Measurements from ENCODE around the gene GNAS-AS1. TPM values are rescaled to one million over a fixed set of nuclear protein-coding genes. Genes with fewer than 3 reads are reported as not detected.

The GNAS-AS1 gene
- total RNA-seq, 1 donor, result 0.43 TPM

DNA sequence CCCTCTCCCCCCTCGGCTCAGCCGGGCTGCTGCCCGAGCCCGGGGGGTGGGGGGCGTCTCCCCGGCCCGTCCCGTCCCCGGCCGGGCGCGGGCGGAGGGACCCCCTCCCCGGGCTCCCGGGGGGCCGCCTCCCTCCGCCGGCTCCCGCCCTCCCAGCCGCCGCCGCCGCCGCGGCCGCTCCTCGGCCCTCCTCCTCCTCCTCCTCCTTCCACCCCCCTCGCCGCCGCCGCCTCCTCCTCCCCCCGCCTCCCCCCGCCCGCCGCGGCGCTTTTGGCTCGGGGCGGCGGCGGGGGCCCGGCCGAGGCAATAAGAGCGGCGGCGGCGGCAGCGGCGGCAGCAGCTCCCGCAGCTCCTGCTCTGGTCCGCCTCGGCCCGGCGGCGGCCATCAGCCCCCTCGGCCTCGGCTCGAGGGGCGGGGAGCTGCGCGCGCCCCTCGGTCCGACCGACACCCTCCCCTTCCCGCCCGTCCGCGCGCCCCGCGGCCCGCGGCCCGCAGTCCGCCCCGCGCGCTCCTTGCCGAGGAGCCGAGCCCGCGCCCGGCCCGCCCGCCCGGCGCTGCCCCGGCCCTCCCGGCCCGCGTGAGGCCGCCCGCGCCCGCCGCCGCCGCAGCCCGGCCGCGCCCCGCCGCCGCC, 40.5 kb upstream of the GNAS-AS1 start:
- peak overlapping the region; percentile 77 for H3K4me3 ChIP-seq (ENCODE audit: low read depth, low read length)

GRCh38 chr20:58890518-58891085, 39.9 kb upstream of the GNAS-AS1 start:
- TF ChIP-seq, protein P1, sequence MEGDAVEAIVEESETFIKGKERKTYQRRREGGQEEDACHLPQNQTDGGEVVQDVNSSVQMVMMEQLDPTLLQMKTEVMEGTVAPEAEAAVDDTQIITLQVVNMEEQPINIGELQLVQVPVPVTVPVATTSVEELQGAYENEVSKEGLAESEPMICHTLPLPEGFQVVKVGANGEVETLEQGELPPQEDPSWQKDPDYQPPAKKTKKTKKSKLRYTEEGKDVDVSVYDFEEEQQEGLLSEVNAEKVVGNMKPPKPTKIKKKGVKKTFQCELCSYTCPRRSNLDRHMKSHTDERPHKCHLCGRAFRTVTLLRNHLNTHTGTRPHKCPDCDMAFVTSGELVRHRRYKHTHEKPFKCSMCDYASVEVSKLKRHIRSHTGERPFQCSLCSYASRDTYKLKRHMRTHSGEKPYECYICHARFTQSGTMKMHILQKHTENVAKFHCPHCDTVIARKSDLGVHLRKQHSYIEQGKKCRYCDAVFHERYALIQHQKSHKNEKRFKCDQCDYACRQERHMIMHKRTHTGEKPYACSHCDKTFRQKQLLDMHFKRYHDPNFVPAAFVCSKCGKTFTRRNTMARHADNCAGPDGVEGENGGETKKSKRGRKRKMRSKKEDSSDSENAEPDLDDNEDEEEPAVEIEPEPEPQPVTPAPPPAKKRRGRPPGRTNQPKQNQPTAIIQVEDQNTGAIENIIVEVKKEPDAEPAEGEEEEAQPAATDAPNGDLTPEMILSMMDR (IDR thresholded peaks at IDR 0.05; ENCODE audit: insufficient read depth, low read depth, low read length), result no peak
- peak overlapping the region; percentile 77 for H3K4me3 ChIP-seq (ENCODE audit: low read depth, low read length)
- peak; percentile 90 for DNase-seq (ENCODE audit: low read depth)

More for the DNA sequence above, 40.5 kb upstream of the GNAS-AS1 start:
- TF ChIP-seq, protein P1 (IDR thresholded peaks at IDR 0.05; ENCODE audit: insufficient read depth, low read depth, low read length), result no peak
- peak; percentile 72 for DNase-seq (ENCODE audit: low read depth)

GRCh38 chr20:58889798-58890517, 39.3 kb upstream of the GNAS-AS1 start:
- no peak for DNase-seq (ENCODE audit: low read depth)
- peak overlapping the region; percentile 77 for H3K4me3 ChIP-seq (ENCODE audit: low read depth, low read length)
- TF ChIP-seq, protein P1 (IDR thresholded peaks at IDR 0.05; ENCODE audit: insufficient read depth, low read depth, low read length), result no peak

DNA sequence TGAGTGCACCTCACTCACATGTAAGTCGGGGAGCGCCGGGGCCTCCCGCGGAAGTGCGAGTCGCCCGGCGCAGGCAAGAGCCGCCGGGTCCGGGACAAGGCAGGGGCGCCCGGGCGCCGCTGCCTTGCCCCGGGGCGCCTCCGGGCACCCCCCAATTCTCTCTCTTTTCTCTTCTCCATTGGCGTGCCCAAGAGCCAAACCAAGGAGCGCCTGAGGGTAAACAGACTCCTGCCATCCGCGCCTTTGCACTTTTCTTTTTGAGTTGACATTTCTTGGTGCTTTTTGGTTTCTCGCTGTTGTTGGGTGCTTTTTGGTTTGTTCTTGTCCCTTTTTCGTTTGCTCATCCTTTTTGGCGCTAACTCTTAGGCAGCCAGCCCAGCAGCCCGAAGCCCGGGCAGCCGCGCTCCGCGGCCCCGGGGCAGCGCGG, 38.6 kb upstream of the GNAS-AS1 start:
- H3K4me3 ChIP-seq (ENCODE audit: low read depth, low read length), result peak overlapping the region; percentile 77
- TF ChIP-seq, protein P1 (IDR thresholded peaks at IDR 0.05; ENCODE audit: insufficient read depth, low read depth, low read length), result no peak
- no peak for DNase-seq (ENCODE audit: low read depth)

DNA sequence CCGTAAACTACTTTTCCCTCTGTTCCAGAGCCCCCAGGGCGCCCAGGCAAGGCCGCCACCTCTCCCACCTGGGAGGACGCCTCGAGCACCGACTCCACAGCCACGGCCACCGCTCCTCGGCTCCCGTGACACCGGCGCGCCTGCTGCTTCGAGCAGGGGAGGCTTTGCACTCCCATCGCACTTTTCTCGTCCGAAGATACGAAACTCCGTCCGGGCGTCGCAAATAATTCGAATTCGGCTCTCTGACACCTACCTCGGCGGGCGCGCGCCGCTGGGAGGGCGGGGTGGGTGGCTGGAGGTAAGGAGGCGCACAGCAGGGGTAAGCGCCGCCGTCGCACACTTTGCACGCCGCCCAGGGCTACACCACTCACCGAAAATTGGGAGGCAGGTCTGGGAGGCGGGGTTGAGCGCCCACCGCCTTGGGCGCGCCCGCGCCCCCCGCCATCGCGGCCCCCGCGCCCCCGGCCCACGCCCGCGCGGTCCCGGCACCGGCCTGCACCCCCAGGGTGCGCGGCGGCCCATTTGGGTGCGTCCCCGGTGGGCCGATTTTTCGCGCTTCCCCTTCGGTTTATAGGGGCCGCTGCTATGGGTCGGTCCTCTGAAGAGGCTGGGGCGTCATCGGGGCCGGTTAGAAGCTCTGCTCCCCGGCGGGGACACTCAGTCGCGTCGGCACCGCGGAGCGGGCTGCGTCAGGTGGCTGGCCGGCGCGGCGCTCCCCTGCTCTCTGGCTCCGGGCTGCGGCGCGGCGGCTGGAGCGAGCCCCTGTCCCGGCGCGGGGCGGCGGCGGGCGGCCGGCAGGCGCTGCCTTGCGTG, 38.0 kb upstream of the GNAS-AS1 start:
- TF ChIP-seq, protein P1 (IDR thresholded peaks at IDR 0.05; ENCODE audit: insufficient read depth, low read depth, low read length), result no peak
- peak; percentile 89 for DNase-seq (ENCODE audit: low read depth)

DNA sequence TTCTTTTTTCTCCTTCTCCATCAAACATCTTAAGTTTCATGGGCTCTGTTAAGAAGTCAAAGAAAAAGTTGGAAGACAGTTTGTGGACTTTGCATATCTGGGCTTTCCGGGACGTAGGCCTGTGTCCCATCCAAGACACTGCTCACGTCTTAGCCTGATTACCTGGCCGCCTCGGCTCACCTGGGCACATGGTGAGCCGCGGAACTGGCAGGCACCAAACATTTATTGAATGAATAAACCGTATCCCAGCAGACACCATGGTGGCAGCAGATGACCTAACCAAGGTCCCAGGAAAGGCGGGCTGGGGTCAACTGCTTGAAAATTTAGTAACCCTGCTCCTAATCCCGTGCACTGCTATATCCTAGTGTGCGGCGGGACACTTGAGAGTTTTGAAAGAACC, 37.4 kb upstream of the GNAS-AS1 start:
- H3K4me3 ChIP-seq (ENCODE audit: low read depth, low read length), result peak overlapping the region; percentile 77
- TF ChIP-seq, protein P1 (IDR thresholded peaks at IDR 0.05; ENCODE audit: insufficient read depth, low read depth, low read length), result no peak
- DNase-seq (ENCODE audit: low read depth), result no peak

More for the DNA sequence above, 38.0 kb upstream of the GNAS-AS1 start:
- H3K4me3 ChIP-seq (ENCODE audit: low read depth, low read length), result peak overlapping the region; percentile 77
